Mucosa of gallbladder (tissue), 1 donor: ENCODE results near the gene SLC24A4. TPM values are rescaled to one million over a fixed set of nuclear protein-coding genes. Genes with fewer than 3 reads are reported as not detected.

Experiments used
- DNase-seq: peaks from one replicate; pipeline ENCODE4 v3.0.0-alpha.2; 2020; ENCODE audit warnings: low spot score
- total RNA-seq: library from RNA; stranded (reverse); gene quantifications from one replicate; pipeline ENCODE4 v1.2.1, GENCODE V29; 2021
- donor health status: DM: no; HTN: no; CAD: no.

Gene SLC24A4
- total RNA-seq, 1 donor from 2014 or later, result 1.8 TPM

DNA sequence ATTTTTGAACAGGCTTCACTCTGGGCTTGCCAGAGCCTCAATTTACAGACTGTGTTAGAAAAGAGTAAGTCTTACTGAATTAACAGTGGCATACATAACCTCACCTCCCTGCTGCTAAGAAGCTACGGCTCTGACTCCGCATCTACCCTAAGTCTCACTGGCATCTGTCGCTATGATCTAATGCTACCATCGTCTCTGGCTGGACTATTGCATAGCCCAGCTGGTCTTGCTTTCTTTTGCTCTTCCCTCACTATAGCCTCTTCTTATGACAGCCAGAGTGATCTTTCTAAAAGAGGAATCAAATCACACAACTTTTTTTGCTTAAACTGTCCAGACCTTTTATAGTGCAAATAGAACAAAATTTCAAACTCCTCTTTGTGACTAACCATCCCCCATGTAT, 81.1 kb downstream of the SLC24A4 start:
- DNase-seq, result no peak

DNA sequence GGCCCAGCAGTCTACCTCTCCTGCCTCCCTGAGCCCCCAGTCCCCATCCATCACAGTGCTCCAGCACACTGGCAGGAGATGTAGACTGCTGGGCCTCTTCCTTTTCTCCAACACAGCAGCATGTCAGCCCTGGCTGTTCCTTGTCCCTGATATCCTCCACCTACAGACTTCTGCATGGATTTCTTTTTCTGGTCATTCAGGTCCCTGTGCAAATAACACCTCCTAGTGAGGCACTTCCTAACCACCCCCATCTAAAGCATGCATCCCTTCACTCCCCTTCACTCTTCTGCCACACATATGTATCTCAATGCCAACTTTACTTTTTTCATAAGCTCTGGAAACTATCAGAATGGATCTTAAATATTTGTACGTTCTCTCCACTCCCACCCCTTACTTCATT, 81.5 kb downstream of the SLC24A4 start:
- no peak for DNase-seq

DNA sequence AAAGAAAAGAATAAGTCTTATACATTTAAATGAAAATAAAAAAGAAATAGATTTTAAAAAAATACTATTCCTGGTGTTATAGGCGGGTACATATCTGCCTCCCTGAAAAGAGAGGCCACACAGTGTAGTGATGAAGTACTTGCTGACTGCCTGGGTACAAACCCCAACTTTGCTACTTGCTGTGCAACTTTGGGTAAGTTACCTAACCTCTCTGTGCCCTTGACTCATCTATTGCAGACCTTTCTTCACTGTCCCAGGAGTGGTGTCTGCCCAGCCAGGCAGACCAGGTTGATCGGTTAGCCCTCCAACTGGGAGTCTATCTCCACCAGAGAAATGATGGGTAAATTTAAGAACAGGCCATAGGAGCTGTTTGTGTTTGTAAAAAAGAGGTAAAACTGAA, 82.0 kb downstream of the SLC24A4 start:
- no peak for DNase-seq

DNA sequence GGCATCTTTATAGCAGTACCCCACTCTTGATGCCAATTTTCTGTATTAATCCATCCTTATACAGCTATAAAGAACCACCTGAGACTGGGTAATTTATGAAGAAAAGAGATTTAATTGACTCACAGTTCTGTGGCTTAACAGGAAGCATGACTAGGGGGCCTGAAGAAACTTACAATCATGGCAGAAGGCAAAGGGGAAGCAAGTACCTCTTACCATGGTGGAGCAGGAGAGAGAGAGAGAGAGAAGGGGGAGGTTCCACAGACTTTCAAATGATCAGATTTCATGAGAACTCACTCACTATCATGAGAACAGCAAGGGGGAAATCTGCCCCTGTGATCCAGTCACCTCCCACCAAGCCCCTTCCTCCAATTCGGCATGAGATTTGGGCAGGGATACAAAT, 84.4 kb downstream of the SLC24A4 start:
- no peak for DNase-seq

DNA sequence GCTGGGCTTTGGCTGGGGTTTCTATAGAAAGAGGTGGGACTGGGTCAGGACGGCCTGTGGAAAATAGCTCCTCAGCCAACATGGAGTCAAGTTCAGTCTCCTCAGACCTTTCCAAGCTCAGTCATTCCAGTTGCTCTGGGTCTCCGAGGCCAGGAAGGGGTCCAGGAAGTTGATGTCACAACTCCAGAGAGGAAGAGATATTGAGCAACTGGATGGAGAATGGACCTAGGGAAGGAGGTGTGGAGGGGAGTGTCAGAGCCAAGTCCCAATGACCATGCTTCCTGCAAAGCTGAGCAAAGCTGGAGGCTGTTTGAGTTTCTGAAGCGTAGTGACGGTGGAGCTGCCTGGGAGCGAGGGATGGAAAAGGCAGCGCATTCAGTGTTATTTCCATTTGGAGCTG, 86.1 kb downstream of the SLC24A4 start:
- DNase-seq, result no peak

DNA sequence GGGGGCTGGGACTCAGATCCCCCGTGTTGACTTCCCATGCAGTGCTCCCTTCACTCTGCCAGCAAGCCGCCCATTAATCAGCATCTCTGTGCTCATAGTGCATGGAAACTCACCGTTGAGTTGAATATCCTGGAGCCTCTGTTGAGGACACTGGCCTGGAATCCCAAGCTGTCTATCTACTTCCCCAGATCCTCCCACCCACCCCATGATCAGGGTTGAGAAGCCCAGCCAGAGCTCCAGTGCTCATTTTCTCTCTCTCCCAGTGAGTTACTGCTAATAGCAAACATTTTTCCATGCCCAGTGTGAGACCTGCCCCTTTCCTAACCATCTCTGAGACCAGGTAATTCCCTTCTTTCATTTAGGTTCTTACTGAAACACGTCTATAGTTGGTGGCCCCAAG, 88.2 kb downstream of the SLC24A4 start:
- DNase-seq, result no peak

DNA sequence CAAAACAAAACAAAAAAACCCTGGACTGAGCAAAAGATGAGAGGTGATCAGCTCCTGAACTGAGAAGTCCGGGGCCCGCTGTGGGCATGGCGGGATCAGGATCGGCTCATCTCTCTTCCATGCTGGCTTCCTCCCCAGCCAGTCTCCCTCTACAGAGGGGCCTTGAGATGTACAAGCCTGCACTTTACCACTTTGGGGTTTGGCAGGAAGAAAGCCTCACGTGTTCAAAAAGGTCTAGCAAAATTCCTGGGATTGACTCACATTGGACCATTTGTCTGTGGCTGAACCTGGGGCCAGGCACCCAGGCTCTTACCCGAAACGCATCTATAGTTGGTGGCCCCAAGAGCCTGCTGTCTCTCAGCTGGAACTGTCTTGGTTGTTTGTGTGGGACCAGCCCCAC, 89.0 kb downstream of the SLC24A4 start:
- no peak for DNase-seq

DNA sequence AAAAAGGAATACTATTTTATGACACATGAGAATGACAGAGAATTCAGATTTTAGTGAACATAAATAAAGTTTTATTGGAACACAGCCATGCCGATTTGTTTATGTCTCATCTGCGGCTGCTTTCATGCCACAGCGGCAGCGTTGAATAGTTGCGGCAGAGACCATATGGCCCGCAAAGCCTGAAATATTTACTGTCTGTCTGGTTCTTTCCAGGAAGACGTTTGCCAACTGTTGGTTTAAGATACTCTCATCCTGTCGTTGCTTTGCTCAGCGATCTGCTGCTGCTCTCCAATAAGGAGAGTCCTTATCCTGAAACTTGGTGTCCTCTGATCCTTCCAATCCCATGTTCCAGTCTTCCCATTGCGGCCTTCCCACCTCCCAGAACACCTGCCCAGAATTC, 89.9 kb downstream of the SLC24A4 start:
- DNase-seq, result no peak

DNA sequence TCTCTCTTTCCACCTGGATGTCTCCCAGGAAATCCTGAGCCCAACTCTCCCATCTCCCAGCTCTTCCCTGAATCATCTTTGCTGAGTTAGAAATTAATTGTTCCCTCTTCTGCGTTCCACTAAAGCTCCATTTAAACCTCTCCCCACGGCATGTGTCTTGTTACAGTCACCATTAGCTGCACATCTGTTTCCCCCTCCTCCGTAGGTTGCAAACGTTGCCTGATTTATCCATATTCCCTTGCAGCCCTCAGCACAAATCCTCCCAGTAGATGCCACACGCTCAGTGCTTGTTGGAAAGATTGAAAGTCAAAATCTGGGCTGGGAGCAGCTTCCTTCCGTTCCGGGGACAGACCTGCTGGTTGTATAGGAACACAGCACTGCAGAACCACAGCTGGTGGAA, 90.4 kb downstream of the SLC24A4 start:
- DNase-seq, result no peak

DNA sequence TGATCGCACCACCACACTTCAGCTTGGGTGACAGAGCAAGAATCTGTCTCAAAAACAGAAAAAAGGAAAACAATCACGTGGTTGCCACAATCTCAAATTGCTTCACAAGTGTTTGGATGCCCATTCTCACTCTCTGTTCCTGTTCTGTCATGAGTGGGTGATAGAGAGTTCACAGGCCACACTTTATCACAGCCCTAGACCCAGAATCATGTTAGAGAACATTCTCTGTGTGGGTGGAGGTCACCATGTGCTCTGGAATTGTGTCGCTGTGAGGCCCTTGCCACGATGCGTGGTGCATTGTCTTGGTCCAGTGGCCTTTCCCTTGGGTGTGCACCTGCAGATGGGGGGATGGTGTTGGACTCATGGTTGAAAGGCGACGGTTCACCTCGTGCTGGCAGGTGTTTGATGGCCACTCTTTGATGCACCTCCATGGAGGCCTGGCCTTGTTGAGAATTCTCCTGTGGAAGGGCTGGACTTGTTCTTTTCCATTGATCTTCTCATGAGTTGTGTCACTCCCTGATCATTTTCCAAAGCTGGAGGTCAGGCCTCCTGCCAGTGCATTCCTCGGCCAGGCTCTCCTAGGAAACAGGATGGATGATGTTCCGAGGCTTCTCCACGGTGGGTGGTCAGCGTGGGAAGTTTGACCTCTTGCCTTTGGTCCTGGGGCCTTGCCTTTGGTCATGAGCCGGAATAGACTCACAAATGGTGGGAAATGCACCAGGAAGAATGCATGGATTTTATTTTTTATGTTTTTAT, 91.9 kb downstream of the SLC24A4 start:
- DNase-seq, result no peak

DNA sequence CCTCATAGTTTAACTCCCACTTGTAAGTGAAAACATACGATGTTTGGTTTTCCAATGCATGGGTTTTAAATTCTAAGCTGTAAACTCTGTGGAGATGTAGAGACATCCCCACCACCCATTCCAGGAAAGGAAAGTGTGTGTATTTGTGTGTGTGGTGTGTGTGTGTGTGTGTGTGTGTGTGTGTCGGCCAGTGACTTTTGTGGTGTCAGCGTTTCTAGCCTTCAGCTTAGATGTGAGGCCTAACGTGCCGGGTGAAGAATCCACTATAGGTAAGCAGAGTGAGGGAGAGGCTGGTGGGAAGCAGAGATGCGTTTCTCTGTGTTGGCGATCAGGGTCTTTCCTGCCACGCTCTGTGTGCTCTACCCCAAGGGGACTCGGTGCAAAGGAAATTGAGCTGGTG, 93.0 kb downstream of the SLC24A4 start:
- DNase-seq, result no peak

DNA sequence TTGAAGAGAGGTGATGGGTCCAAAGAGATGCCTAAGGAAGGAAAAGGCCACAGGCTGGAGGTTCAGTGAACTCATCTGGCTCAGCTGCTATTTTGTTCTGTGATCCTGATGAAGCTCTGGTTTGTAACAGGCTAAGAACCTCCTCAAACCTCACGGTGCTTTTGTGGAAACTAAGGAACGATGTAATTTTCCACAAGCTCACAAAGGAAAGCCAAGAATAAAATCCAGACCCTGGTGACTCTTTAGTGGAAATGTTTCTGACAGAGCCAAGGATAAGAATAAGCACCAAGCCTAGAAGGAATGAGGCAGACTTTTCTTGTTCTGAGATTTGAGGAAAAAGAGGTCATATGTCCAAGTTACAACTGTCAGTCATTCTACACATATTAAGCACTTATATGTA, 93.6 kb downstream of the SLC24A4 start:
- no peak for DNase-seq

DNA sequence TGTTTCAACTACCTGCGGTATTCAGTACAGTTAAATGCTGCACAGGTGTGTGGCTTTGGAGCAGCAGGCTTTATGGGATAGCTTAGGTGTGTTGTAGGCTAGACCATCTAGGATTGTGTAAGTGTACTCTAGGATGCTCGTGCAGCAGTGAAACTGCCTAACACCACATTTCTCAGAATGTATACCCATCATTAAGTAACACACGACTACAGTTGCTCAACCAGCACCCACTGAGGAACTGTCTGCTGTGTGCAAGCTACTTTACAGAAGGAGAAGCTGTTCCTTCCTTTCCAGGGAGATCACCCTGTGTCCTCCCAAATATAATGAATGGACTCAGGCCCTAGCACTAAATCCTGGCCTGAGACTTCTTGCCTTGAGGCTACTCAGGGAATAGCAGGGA, 94.8 kb downstream of the SLC24A4 start:
- no peak for DNase-seq

DNA sequence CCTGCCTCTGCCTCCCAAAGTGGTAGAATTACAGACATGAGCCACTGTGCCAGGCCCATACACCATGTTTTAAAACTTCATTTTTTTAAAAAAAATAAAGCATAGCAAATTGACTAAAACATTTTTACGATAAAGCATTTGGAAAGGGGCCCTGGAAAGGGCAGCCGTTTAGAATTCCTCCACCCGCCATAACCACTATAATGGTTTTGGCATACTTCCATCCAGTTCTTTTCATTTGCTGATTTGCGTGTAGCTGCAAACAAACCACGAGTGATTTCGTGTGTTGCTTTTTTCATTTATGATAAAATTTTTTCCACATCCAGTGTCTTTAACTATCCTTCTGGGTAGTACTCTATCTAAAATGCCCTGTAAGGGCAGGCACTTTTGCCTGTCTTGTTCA, 98.8 kb downstream of the SLC24A4 start:
- no peak for DNase-seq

DNA sequence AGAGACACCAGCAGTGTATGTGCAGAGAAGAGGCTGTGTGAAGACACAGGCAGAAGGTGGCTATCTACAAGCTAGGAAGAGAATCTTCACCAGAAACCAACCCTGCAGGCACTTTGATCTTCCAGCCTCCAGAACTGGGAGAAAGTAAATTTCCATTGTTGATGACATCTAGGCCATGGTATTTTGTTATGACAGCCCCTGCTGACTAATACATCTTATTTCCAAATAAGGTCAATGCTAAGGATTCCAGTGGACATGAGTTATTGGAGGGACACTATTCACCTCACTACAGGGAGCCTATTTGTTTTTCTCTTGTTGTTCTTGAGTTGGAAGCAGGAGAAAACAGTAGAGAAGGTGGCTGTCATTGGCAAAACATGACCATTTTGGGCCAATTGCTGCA, 102.1 kb downstream of the SLC24A4 start:
- DNase-seq, result no peak

DNA sequence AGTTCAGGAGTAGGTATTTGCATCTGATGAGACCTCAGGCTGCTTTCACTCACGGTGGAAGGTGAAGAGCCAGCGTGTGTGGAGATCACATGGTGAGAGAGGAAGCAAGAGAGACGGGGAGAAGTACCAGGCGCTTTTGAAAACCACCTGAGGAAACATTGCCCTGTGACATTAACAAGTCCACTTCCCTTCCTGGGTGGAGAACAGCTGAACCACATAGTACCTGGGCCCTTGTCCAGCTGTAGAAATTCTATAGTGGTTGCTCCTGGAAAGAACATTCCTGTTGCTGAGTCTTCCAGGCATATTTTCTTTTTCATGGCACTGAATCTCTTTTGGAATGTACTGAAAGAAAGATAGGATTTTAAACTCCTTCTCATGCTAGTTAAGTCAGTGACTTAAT, 103.3 kb downstream of the SLC24A4 start:
- no peak for DNase-seq

DNA sequence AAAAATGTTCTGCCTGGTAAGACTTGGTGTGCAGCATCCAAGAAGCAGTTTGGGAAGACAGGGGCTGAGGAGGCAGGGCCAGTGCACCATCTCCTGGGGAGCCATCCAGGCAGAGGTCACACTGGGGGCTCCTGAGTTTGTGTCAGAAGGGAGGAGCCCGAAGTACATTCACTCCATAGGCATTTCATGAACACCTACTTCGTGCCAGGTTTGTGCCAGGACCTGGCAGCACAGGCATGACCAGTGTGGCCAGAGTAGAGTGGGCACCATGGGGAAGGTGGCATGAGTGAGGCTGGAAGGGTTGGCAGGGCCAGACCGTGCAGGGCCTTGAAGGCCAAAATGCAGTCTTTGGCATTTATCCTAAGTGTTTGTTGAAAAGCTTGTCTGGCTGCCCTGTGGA, 104.1 kb downstream of the SLC24A4 start:
- no peak for DNase-seq

DNA sequence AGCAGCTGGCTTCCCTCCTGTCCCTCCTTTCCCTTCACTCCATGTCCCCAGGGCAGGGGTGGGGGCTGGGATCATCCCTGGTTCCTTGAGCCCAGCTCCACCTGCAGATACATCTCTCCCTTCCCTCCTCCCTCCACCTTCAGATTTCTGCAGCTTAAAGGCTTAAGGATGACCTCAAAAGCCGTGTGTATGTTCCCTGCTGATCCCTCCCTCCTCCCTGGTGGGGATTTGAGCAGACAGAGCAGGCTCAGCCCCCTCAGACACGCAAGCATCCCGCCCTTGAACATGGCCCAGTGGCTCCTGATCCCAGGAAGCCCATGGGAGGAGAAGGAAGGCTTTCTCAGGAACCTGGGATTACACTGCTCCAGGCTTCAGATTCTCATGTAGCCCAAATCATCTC, 107.7 kb downstream of the SLC24A4 start:
- DNase-seq, result no peak

DNA sequence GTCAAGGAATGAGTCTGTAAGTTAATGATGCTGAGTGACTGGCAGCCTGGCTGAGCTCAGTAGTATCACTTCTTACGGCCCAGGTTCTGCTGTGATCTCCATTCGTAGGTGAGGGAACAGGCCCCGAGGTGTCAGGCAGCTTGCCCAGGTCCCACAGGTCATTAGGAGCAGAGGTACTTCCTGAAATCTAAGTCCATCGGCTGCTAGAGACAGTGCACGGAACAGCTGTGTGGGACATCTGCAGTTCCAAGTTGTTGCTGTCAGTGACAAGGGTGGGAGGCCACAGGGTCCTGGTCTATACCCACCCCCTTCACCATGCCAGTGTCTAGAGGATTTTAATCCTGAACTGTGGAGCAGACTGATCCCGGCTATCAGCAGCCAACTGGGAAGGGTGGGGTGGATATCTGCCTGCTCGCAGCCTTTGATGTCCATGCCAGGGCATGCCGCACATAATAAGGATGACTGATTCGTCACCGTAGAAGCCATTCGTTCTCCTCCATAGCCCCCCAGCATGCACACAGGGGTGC, 108.3 kb downstream of the SLC24A4 start:
- DNase-seq, result no peak

DNA sequence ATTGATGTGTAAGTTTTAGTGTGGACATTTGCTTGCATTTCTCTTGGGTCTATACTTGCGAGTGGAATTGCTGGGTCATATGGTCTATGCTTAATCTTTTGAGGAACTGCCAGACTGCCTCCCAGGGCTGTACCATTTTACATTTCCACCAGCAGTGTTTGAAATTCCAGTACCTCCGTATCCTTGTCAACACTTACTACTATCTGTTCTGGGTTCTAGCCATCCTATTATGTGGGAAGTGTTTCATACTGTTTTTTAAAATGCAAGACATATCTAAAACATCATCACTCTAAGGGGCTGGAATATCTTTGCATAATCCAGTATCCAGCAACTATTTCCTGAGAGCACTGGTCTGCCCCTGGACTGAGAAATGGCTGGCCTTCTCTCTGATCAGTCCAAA, 110.4 kb downstream of the SLC24A4 start:
- DNase-seq, result no peak

DNA sequence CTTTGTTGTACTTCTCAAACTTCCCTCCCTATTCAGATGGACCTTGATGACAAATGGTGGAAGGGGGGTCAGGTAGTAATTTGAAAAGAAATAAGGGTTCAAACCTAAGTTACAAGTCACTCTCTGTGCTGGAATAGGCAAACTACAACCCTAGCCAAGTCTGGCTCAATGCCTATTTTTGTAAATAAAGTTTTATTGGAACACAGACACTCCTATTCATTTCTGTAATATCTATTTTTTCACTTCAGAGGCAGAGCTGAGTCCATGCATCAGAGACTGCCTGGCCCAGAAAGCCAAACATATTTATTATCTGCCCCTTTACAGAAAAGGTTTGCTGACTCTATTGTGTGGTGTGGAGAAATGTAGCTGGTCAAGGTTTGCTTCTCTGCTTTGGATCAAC, 112.2 kb downstream of the SLC24A4 start:
- no peak for DNase-seq

DNA sequence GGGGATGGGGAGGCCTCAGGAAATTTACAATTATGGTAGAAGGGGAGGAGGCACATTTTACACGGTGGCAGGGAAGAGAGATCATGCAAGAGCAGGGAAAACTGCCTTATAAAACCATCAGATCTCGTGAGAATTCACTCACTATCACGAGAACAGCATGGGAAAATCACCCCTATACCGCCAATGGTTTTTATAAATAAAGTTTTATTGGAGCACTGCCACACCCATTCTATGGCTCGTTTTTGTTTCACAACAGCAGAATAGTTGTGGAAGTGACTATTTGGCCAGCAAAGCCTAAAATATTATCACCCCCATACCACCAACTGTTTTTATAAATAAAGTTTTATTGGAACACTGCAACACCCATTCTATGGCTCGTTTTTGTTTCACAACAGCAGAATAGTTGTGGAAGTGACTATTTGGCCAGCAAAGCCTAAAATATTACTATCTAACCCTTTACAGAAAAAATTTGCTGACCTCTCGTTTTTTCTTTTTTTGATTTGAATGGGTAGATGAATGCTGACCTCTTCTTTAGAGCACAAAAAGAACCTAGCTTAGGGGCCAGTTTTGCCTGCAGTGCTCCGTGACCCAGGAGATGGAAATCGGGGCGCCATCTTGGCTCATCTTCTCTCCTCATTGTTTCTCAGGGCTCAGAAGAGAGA, 113.3 kb downstream of the SLC24A4 start:
- DNase-seq, result no peak

DNA sequence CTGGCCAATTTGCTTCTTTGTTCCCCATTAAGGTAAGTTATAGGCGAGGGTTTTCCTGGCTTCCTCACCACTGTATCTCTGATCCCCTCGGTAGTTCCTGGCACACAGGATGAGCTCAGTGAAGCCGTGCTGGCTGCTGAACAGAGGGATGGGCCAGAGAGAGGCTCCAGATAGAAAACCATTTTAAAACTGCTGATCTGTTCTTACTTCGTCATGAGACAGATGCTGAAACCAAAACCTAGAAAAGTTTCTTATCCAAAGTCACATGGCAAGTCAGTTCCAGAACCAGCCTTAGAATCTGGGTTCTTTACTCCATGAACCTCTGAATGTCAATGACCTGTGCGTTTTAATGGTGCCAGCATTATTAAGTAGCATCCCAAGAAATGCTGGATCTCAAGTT, 114.3 kb downstream of the SLC24A4 start:
- no peak for DNase-seq
